Neuronal stem cell (in vitro differentiated cells): ENCODE data around the gene EPHA6.

ENCODE experiments used
- DNase-seq: peaks from one replicate; pipeline ENCODE4 v3.0.0-alpha.2; 2013; ENCODE audit warnings: low spot score
- H2AFZ ChIP-seq: one replicate; pipeline ENCODE4 v1.6.1; 2013; ENCODE audit warnings: mild to moderate bottlenecking, low read length, inconsistent platforms
- H2AK5ac ChIP-seq: 2 replicates; pipeline ENCODE4 v1.6.1; 2013; ENCODE audit warnings: low read depth, mild to moderate bottlenecking, inconsistent platforms, low read length, moderate library complexity, mixed read lengths
- H2BK120ac ChIP-seq: 2 replicates; pipeline ENCODE4 v1.6.1; 2013; ENCODE audit warnings: low read depth, mild to moderate bottlenecking, inconsistent platforms, low read length, moderate library complexity, mixed read lengths
- H2BK12ac ChIP-seq: one replicate; pipeline ENCODE4 v1.6.1; 2013; ENCODE audit warnings: low read length, inconsistent platforms
- H2BK15ac ChIP-seq: 2 replicates; pipeline ENCODE4 v1.6.1; 2013; ENCODE audit warnings: mild to moderate bottlenecking, low read length, inconsistent platforms, mixed read lengths
- H2BK5ac ChIP-seq: one replicate; pipeline ENCODE4 v1.6.1; 2013; ENCODE audit warnings: inconsistent platforms, mild to moderate bottlenecking, low read length, moderate library complexity
- H3K14ac ChIP-seq: one replicate; pipeline ENCODE4 v1.6.1; 2013; ENCODE audit warnings: low read length, inconsistent platforms
- H3K18ac ChIP-seq: 2 replicates; pipeline ENCODE4 v1.6.1; 2013; ENCODE audit warnings: low read length, inconsistent platforms
- H3K23ac ChIP-seq: 2 replicates; pipeline ENCODE4 v1.6.1; 2013; ENCODE audit warnings: low read depth, mild to moderate bottlenecking, mixed read lengths, low read length, inconsistent platforms; ENCODE audit not compliant: poor library complexity
- H3K27ac ChIP-seq: replicated peaks from 3 replicates; pipeline ENCODE4 v1.5.1; 2013; ENCODE audit warnings: low read length, inconsistent platforms
- H3K27me3 ChIP-seq, 3 experiments: 2 replicates each; pipeline ENCODE4 v1.6.1; 2013; ENCODE audit warnings: low read length in 3 of 3, mild to moderate bottlenecking in 2 of 3, inconsistent platforms in 1 of 3, low read depth in 1 of 3, mixed read lengths in 1 of 3, moderate library complexity in 1 of 3; ENCODE audit not compliant: control insufficient read depth in 3 of 3, insufficient read depth in 3 of 3
- H3K36me3 ChIP-seq, 2 donors: replicated peaks in 1 of 2; 2 replicates each; pipeline ENCODE4 v1.6.1; 2013; ENCODE audit warnings: low read length in 2 of 2; ENCODE audit not compliant: control insufficient read depth in 2 of 2, insufficient read depth in 2 of 2
- H3K4ac ChIP-seq: 2 replicates; pipeline ENCODE4 v1.6.1; 2013; ENCODE audit warnings: inconsistent platforms, mild to moderate bottlenecking, low read length, moderate library complexity
- H3K4me1 ChIP-seq, 2 donors: 1 replicate in 1 of 2; 2 replicates in 1 of 2; pipeline ENCODE4 v1.6.1; 2013; ENCODE audit warnings: low read length in 2 of 2, low read depth in 1 of 2; ENCODE audit not compliant: control insufficient read depth in 2 of 2, insufficient read depth in 1 of 2
- H3K4me2 ChIP-seq: one replicate; pipeline ENCODE4 v1.6.1; 2013; ENCODE audit warnings: mild to moderate bottlenecking, low read length, inconsistent platforms; ENCODE audit not compliant: insufficient read depth, poor library complexity, severe bottlenecking
- H3K4me3 ChIP-seq, 2 donors: 2 replicates each; pipeline ENCODE4 v1.5.1; 2013; ENCODE audit warnings: low read length in 2 of 2, mild to moderate bottlenecking in 2 of 2, inconsistent platforms in 1 of 2, moderate library complexity in 1 of 2
- H3K79me1 ChIP-seq: one replicate; pipeline ENCODE4 v1.6.1; 2013; ENCODE audit warnings: low read depth, mild to moderate bottlenecking, inconsistent platforms, low read length, moderate library complexity
- H3K9ac ChIP-seq: one replicate; pipeline ENCODE4 v1.6.1; 2013; ENCODE audit warnings: mild to moderate bottlenecking, low read depth, low read length, inconsistent platforms; ENCODE audit not compliant: poor library complexity
- H3K9me3 ChIP-seq, 2 donors: replicated peaks in 1 of 2; 2 replicates each; pipeline versions ENCODE3 to v1.6.1; 2013; ENCODE audit warnings: low read length in 2 of 2, mild to moderate bottlenecking in 2 of 2, inconsistent platforms in 1 of 2, low read depth in 1 of 2, mixed read lengths in 1 of 2, moderate library complexity in 1 of 2; ENCODE audit not compliant: control insufficient read depth in 2 of 2, insufficient read depth in 1 of 2
- H4K8ac ChIP-seq: one replicate; pipeline ENCODE4 v1.6.1; 2013; ENCODE audit warnings: low read depth, mild to moderate bottlenecking, inconsistent platforms, low read length, moderate library complexity
- H4K91ac ChIP-seq: one replicate; pipeline ENCODE4 v1.6.1; 2013; ENCODE audit warnings: low read length, low read depth, mild to moderate bottlenecking, inconsistent platforms; ENCODE audit not compliant: poor library complexity
- whole genome bisulfite sequencing, 2 donors: extraction: QIAGEN DNeasy Blood & Tissue Kit; methylation state at CpG; one replicate each; pipeline ENCODE4 v1.1.7; 2013; ENCODE audit warnings: missing lambda C conversion rate in 2 of 2, mixed read lengths in 1 of 2; ENCODE audit not compliant: insufficient read length in 2 of 2, insufficient replicate concordance in 1 of 2; ENCODE audit errors: extremely low coverage in 2 of 2; 5-methylcytosine and 5-hydroxymethylcytosine counted together

EPHA6 gene

GRCh38 chr3:97736928-97737327, 922.5 kb downstream of the EPHA6 start:
- DNase-seq: no peak
- Histone ChIP-seq H3K18ac (no peak overlapping the region), H3K4me2 (no peak overlapping the region), H3K27me3 (no peaks in the 10 kb centered on the region), H3K9ac (no peak overlapping the region), H2BK15ac (no peak overlapping the region), H3K4me3 (no peak overlapping the region), H3K9me3 (no peaks in the 10 kb centered on the region), H2BK12ac (no peak overlapping the region), H3K4ac (no peak overlapping the region), H3K14ac (no peak overlapping the region), H3K79me1 (no peaks in the 10 kb centered on the region), H3K36me3 (no peaks in the 10 kb centered on the region), H2AFZ (no peak overlapping the region), H3K4me1 (peaks cover 0 to 3% of the 10 kb centered on the region in 2 donors), H3K23ac (no peak overlapping the region), H2AK5ac (no peak overlapping the region), H4K8ac (no peak overlapping the region), H3K27ac (no peak overlapping the region), H4K91ac (no peak overlapping the region), H2BK5ac (no peak overlapping the region), H2BK120ac (no peak overlapping the region)
- no CpG with 5 or more reads among the region's 3 CpGs for WGBS, 2 donors

GRCh38 chr3:97738761-97739160, 924.4 kb downstream of the EPHA6 start:
- H2BK15ac ChIP-seq: no peak overlapping the region
- H3K23ac ChIP-seq: no peak overlapping the region

GRCh38 chr3:97742036-97742435, 927.6 kb downstream of the EPHA6 start:
- no CpG with 5 or more reads among the region's 3 CpGs for WGBS, 2 donors

More at GRCh38 chr3:97738761-97739160, 924.4 kb downstream of the EPHA6 start:
- Histone ChIP-seq H3K4ac (no peak overlapping the region), H2AFZ (no peak overlapping the region), H4K8ac (no peak overlapping the region), H3K27me3 (no peaks in the 10 kb centered on the region), H4K91ac (no peak overlapping the region), H3K14ac (no peak overlapping the region), H3K9ac (no peak overlapping the region), H3K4me2 (no peak overlapping the region), H3K79me1 (no peaks in the 10 kb centered on the region), H3K4me1 (peaks cover 0 to 3% of the 10 kb centered on the region in 2 donors), H3K36me3 (no peaks in the 10 kb centered on the region), H2AK5ac (no peak overlapping the region), H2BK12ac (no peak overlapping the region), H3K9me3 (no peaks in the 10 kb centered on the region), H3K27ac (no peak overlapping the region), H2BK5ac (no peak overlapping the region), H3K18ac (no peak overlapping the region), H3K4me3 (no peak overlapping the region), H2BK120ac (no peak overlapping the region)
- no CpG with 5 or more reads among the region's 1 CpG for WGBS, 2 donors
- DNase-seq: no peak

GRCh38 chr3:97744289-97744688, 929.9 kb downstream of the EPHA6 start:
- Histone ChIP-seq H4K91ac (no peak overlapping the region), H3K14ac (no peak overlapping the region)

More at GRCh38 chr3:97742036-97742435, 927.6 kb downstream of the EPHA6 start:
- Histone ChIP-seq H3K4me3 (no peak overlapping the region), H3K23ac (no peak overlapping the region), H3K27me3 (no peaks in the 10 kb centered on the region), H2AK5ac (no peak overlapping the region), H3K4me2 (no peak overlapping the region), H3K79me1 (no peaks in the 10 kb centered on the region), H3K27ac (no peak overlapping the region), H2BK120ac (no peak overlapping the region), H2AFZ (no peak overlapping the region), H3K9me3 (no peaks in the 10 kb centered on the region), H4K91ac (no peak overlapping the region), H2BK12ac (no peak overlapping the region), H3K9ac (no peak overlapping the region), H4K8ac (no peak overlapping the region), H3K4me1 (peaks cover 0 to under 1% of the 10 kb centered on the region in 2 donors), H3K4ac (no peak overlapping the region), H3K36me3 (no peaks in the 10 kb centered on the region), H2BK5ac (no peak overlapping the region), H2BK15ac (no peak overlapping the region), H3K18ac (no peak overlapping the region), H3K14ac (no peak overlapping the region)
- DNase-seq: no peak

More at GRCh38 chr3:97744289-97744688, 929.9 kb downstream of the EPHA6 start:
- no peak overlapping the region for H3K27ac ChIP-seq
- no peak overlapping the region for H3K4me2 ChIP-seq
- no peaks in the 10 kb centered on the region for H3K9me3 ChIP-seq
- no peak overlapping the region for H2BK5ac ChIP-seq
- H3K36me3 ChIP-seq: no peaks in the 10 kb centered on the region
- no peak overlapping the region for H3K9ac ChIP-seq
- no peak overlapping the region for H2BK120ac ChIP-seq
- no peak overlapping the region for H3K18ac ChIP-seq
- no peak overlapping the region for H2BK12ac ChIP-seq
- DNase-seq: no peak
- H3K79me1 ChIP-seq: no peaks in the 10 kb centered on the region
- H2AK5ac ChIP-seq: no peak overlapping the region
- H2AFZ ChIP-seq: no peak overlapping the region
- peaks cover 0 to 2% of the 10 kb centered on the region in 2 donors for H3K4me1 ChIP-seq
- H3K4me3 ChIP-seq: no peak overlapping the region
- no peak overlapping the region for H4K8ac ChIP-seq
- H3K27me3 ChIP-seq: no peaks in the 10 kb centered on the region
- no CpG with 5 or more reads among the region's 3 CpGs for WGBS, 2 donors
- no peak overlapping the region for H3K23ac ChIP-seq
- H3K4ac ChIP-seq: no peak overlapping the region
- H2BK15ac ChIP-seq: no peak overlapping the region
